ENCODE results near the gene PPP6R3. TPM values are rescaled to one million over a fixed set of nuclear protein-coding genes. Genes with fewer than 3 reads are reported as not detected.

PPP6R3 gene
- total and polyA plus RNA-seq, 2 of the 13 experiments (the other 11 are each of a cell fraction or from before 2014, with no cell fraction given): 41.2 to 83.4 TPM

Small RNA genes lying within 50 kb of the gene (small RNA-seq; reads per million reads assigned to genes)
- 0 reads per million in 3 experiments for gene NDUFA3P2 (ENCODE audit: insufficient read depth in 2 of 3, insufficient read length in 3 of 3, low read depth in 2 of 3, low replicate concordance in 1 of 3)

Other genes with a start within 250 kb of the PPP6R3 start
- 23.7 and 32.5 TPM in 2 replicates for gene KMT5B, start 247.5 kb upstream of the PPP6R3 start, total RNA-seq (2016; rRNA removed; fragmentation: Illumina TruSeq; extraction: Trizol)
- gene KMT5B, start 247.5 kb upstream of the PPP6R3 start, polyA plus RNA-seq (2011; rRNA removed): 14.4 and 17.6 TPM in 2 replicates
- gene C11orf24, start 188.8 kb upstream of the PPP6R3 start, total RNA-seq (2016; rRNA removed; fragmentation: Illumina TruSeq; extraction: Trizol): 50.8 and 55.5 TPM in 2 replicates
- 52.9 and 62.4 TPM in 2 replicates for gene C11orf24, start 188.8 kb upstream of the PPP6R3 start, polyA plus RNA-seq (2011; rRNA removed)
- gene LRP5, start 148.2 kb upstream of the PPP6R3 start, total RNA-seq (2016; rRNA removed; fragmentation: Illumina TruSeq; extraction: Trizol): 23.6 and 40.4 TPM in 2 replicates
- 64.0 and 83.4 TPM in 2 replicates for gene LRP5, start 148.2 kb upstream of the PPP6R3 start, polyA plus RNA-seq (2011; rRNA removed)
- gene GAL, start 223.8 kb downstream of the PPP6R3 start, total RNA-seq (2016; rRNA removed; fragmentation: Illumina TruSeq; extraction: Trizol): not detected in 2 replicates
- not detected in 2 replicates for gene GAL, start 223.8 kb downstream of the PPP6R3 start, polyA plus RNA-seq (2011; rRNA removed)